Measurements from ENCODE around the gene HES6.

DNA sequence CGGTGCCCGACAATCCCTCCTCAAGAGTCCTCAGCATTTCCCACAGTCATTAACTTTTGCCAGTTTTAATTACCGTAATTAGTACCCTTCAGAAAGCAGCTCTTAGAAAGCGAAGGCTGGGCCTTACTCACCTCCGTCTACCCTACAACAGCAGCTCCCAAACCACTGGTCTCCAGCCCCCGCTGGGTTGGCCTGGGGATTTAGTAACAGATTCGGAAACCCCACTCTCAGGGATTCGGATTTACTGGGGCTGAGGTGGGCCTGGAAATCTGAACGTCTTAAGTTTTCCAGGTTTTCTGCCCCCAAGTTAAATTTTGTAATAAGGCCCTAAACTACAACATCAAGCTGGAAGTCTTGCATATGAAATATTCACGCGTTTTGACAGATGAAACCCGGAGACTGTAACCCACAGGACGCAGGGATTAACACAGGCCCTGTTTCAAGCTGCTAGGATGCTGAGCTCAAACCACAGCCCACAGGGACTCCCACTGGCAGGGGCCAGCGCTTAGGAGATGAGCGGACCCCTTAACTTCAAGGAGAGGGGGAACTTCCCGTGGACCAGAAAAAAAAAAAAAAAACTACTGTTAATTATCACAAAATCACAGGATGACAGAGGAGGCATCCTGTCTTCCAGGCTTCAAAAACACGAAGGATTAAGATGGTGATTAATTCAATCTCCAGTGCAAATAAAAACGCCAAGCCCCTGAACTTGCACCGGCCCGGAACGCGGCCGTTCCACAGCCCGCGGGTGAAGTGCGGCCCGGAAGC is 37.3 kb downstream of the HES6 start:
- TF ChIP-seq, protein P1, sequence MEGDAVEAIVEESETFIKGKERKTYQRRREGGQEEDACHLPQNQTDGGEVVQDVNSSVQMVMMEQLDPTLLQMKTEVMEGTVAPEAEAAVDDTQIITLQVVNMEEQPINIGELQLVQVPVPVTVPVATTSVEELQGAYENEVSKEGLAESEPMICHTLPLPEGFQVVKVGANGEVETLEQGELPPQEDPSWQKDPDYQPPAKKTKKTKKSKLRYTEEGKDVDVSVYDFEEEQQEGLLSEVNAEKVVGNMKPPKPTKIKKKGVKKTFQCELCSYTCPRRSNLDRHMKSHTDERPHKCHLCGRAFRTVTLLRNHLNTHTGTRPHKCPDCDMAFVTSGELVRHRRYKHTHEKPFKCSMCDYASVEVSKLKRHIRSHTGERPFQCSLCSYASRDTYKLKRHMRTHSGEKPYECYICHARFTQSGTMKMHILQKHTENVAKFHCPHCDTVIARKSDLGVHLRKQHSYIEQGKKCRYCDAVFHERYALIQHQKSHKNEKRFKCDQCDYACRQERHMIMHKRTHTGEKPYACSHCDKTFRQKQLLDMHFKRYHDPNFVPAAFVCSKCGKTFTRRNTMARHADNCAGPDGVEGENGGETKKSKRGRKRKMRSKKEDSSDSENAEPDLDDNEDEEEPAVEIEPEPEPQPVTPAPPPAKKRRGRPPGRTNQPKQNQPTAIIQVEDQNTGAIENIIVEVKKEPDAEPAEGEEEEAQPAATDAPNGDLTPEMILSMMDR (IDR thresholded peaks at IDR 0.05) = no peak
- TF ChIP-seq EP300 (IDR thresholded peaks at IDR 0.05) (no peak), POLR2A (IDR thresholded peaks at IDR 0.05) (no peak)

Data from upper lobe of left lung (tissue), 4 donors.